PC-3 (cell line): ENCODE data around the gene GNB1. TPM values are rescaled to one million over a fixed set of nuclear protein-coding genes. Genes with fewer than 3 reads are reported as not detected.

ENCODE experiments used
- ATAC-seq: fragments of 200-7000 bp; cut with Tn5 transposase; 2 replicates; pipeline ENCODE4 v1.9.1; 2020; ENCODE audit warnings: mild to moderate bottlenecking, moderate library complexity
- BruUV-seq: library from RNA; stranded (reverse); fragments of 400-500 nt; replicated peaks from 2 replicates; lab custom pipeline; 2021; lab: Mats Ljungman, UMichigan
- CTCF ChIA-PET: fragments of 300-600 bp; sonication (Branson Sonifier 250); formaldehyde crosslinking; loops from one replicate; lab custom pipeline; 2022; ENCODE audit warnings: antibody characterized with exemption; lab: Charles Lee
- POLR2A ChIA-PET: fragments of 300-600 bp; sonication (Branson Sonifier 250); formaldehyde crosslinking; loops from one replicate; lab custom pipeline; 2022; ENCODE audit warnings: antibody characterized with exemption; ENCODE audit not compliant: unreplicated experiment; lab: Charles Lee
- DNase-seq: peaks from one replicate; pipeline ENCODE4 v3.0.0-alpha.2; 2015
- H2AFZ ChIP-seq: fragments of 300-600 bp; sonication (generic); 2 replicates; pipeline ENCODE4 v1.6.0; 2016; ENCODE audit warnings: antibody characterized with exemption, low read length
- H3F3A ChIP-seq: fragments of 300-600 bp; sonication (generic); one replicate; pipeline ENCODE4 v1.6.0; 2017; ENCODE audit warnings: antibody characterized with exemption, low read length, control low read depth, mild to moderate bottlenecking; ENCODE audit not compliant: unreplicated experiment
- H3K27ac ChIP-seq: fragments of 300-600 bp; sonication (generic); 2 replicates; pipeline ENCODE4 v1.5.1; 2016; ENCODE audit warnings: mild to moderate bottlenecking, low read length
- H3K27me3 ChIP-seq: fragments of 300-600 bp; sonication (generic); 2 replicates; pipeline ENCODE4 v1.6.1; 2016; ENCODE audit warnings: low read length, mixed read lengths
- H3K36me3 ChIP-seq: fragments of 300-600 bp; sonication (generic); 2 replicates; pipeline ENCODE4 v1.6.1; 2016; ENCODE audit warnings: low read depth, mixed run types, low read length, mixed read lengths
- H3K4me1 ChIP-seq: fragments of 300-600 bp; sonication (generic); 2 replicates; pipeline ENCODE4 v1.5.1; 2016; ENCODE audit warnings: low read length; ENCODE audit not compliant: insufficient read depth
- H3K4me2 ChIP-seq: fragments of 300-600 bp; sonication (generic); 2 replicates; pipeline ENCODE4 v1.6.0; 2016; ENCODE audit warnings: low read length
- H3K4me3 ChIP-seq: fragments of 300-600 bp; sonication (generic); 2 replicates; pipeline ENCODE4 v1.5.1; 2016; ENCODE audit warnings: mild to moderate bottlenecking, low read length, mixed read lengths
- H3K79me2 ChIP-seq: fragments of 300-600 bp; sonication (generic); 2 replicates; pipeline ENCODE4 v1.6.1; 2017; ENCODE audit warnings: low read length, mixed read lengths
- H3K9ac ChIP-seq: fragments of 300-600 bp; sonication (generic); 2 replicates; pipeline ENCODE4 v1.6.0; 2016; ENCODE audit warnings: mild to moderate bottlenecking, low read length
- H3K9me2 ChIP-seq: fragments of 300-600 bp; sonication (generic); replicated peaks from 2 replicates; pipeline ENCODE4 v1.6.1; 2016; ENCODE audit warnings: mixed run types, low read length, mixed read lengths
- H3K9me3 ChIP-seq: fragments of 300-600 bp; sonication (generic); 2 replicates; pipeline ENCODE4 v1.6.1; 2016; ENCODE audit warnings: low read length, mixed read lengths
- H4K20me1 ChIP-seq: fragments of 300-600 bp; sonication (generic); 2 replicates; pipeline ENCODE4 v1.6.1; 2016; ENCODE audit warnings: low read length, mixed read lengths
- EZH2 ChIP-seq: fragments of 300-600 bp; sonication (generic); IDR thresholded peaks from one replicate; pipeline ENCODE4 v1.6.1; 2017; ENCODE audit warnings: antibody characterized with exemption, mild to moderate bottlenecking, low read length; ENCODE audit not compliant: unreplicated experiment
- EZH2phosphoT487 ChIP-seq: fragments of 300-600 bp; sonication (generic); IDR thresholded peaks from 2 replicates; pipeline ENCODE4 v1.6.1; 2018; ENCODE audit warnings: mild to moderate bottlenecking, antibody characterized with exemption, low read length, borderline replicate concordance
- intact Hi-C: fragments of 100-400 bp; cut with micrococcal nuclease; formaldehyde crosslinking; loops from 2 replicates; pipeline ENCODE4 v1.9.0; 2023
- total RNA-seq: library from RNA; depleted of rRNA; stranded (reverse); fragments of >200 nt; gene quantifications from 2 replicates; pipeline ENCODE4 v1.2.3, GENCODE V29; 2014
- TF ChIP-seq, protein P1 (sequence below): fragments of 300-600 bp; sonication (generic); conservative IDR thresholded peaks from 2 replicates; pipeline ENCODE4 v1.5.1; 2017; ENCODE audit warnings: antibody characterized with exemption, low read depth, mild to moderate bottlenecking, low read length

GNB1 gene
- total RNA-seq, 1 experiment from 2014 or later = 125 TPM

DNA sequence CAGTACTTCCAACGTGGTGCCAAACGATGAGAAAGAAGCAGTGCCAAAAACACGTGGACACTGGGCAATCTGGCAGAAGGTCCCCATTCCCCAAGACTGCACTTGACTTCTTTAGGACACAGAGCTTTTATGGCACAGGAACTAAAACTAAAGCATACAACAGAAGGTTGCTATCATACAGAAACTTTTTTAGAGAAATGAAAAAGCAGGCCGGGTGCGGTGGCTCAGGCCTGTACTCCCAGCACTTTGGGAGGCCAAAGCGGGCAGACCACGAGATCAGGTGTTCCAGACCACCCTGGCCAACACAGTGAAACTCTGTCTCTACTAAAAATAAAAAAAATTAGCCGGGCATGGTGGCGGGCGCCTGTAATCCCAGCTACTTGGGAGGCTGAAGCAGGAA lies 43.0 kb downstream of the GNB1 start:
- Histone ChIP-seq H3K9me3 (no peaks in the 10 kb centered on the region), H3F3A (no peaks in the 10 kb centered on the region), H2AFZ (no peak overlapping the region), H3K9ac (no peak overlapping the region), H3K4me2 (no peak overlapping the region), H4K20me1 (peaks cover 49% of the 10 kb centered on the region), H3K36me3 (peaks cover 19% of the 10 kb centered on the region), H3K9me2 (no peaks in the 10 kb centered on the region), H3K79me2 (peaks cover 94% of the 10 kb centered on the region), H3K4me1 (peaks cover under 1% of the 10 kb centered on the region), H3K4me3 (no peak overlapping the region), H3K27me3 (no peaks in the 10 kb centered on the region), H3K27ac (no peak overlapping the region)
- ChIA-PET CTCF (no interaction called here), POLR2A (no interaction called here)
- intact Hi-C loops = no loop called here
- DNase-seq = no peak
- BruUV-seq = no TSS peak
- no peak for TF ChIP-seq EZH2
- TF ChIP-seq, protein P1, sequence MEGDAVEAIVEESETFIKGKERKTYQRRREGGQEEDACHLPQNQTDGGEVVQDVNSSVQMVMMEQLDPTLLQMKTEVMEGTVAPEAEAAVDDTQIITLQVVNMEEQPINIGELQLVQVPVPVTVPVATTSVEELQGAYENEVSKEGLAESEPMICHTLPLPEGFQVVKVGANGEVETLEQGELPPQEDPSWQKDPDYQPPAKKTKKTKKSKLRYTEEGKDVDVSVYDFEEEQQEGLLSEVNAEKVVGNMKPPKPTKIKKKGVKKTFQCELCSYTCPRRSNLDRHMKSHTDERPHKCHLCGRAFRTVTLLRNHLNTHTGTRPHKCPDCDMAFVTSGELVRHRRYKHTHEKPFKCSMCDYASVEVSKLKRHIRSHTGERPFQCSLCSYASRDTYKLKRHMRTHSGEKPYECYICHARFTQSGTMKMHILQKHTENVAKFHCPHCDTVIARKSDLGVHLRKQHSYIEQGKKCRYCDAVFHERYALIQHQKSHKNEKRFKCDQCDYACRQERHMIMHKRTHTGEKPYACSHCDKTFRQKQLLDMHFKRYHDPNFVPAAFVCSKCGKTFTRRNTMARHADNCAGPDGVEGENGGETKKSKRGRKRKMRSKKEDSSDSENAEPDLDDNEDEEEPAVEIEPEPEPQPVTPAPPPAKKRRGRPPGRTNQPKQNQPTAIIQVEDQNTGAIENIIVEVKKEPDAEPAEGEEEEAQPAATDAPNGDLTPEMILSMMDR = no peak
- TF ChIP-seq EZH2phosphoT487 = no peak
- ATAC-seq = no peak

DNA sequence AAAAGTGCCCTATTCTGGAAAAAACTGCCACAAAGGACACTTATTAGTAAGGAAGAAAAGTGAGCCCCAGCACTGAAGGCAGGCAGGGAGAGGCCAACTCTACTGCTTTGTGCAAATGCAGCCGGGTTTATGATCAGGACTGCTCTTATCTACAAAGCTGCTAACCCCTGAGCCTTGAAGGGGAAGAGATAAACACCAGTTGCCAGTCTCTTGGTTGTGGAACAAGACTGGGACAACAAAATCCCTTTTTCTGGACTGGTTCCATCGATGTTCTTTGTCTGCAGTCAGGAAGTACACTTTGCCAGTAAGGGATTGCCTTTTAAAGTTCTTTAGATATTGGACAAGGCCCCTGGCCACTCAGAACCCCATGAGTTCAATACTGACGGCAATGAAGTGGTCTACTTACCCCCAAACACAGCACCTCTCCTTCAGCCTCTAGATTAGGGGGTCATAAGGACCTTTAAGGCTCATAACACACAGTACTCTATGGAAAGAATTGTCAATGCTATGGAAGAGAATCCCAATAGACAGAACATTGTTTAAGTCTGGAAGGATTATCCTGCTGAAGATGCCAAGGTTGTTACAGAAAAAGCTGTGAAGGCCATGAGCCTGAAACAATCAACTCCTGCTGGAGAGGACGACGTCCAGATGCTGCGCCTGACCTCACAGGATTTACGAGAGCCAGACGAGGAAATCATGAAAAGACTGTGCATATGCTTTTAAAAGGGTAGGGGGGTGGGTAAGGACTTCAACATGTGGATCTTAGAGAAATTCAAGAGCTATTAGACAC lies 43.6 kb downstream of the GNB1 start:
- no peaks in the 10 kb centered on the region for H3K27me3 ChIP-seq
- CTCF ChIA-PET = no interaction called here
- H3K4me1 ChIP-seq = no peaks in the 10 kb centered on the region
- DNase-seq (no peak), ATAC-seq (no peak)
- H3K9ac ChIP-seq = no peak overlapping the region
- H3K9me2 ChIP-seq = no peaks in the 10 kb centered on the region
- no peak overlapping the region for H3K4me3 ChIP-seq
- POLR2A ChIA-PET = interaction anchor here (0.9 kb wide), 1 partner anchor 22 kb away, joined by 3 read pairs; no protein-coding TSS in a partner anchor
- no peak for TF ChIP-seq EZH2
- no peak for TF ChIP-seq EZH2phosphoT487
- TF ChIP-seq, protein P1 = no peak
- H3K79me2 ChIP-seq = peaks cover 94% of the 10 kb centered on the region
- intact Hi-C loops = no loop called here
- peaks cover 49% of the 10 kb centered on the region for H4K20me1 ChIP-seq
- H3K27ac ChIP-seq = no peak overlapping the region
- H3K9me3 ChIP-seq = no peaks in the 10 kb centered on the region
- H3K4me2 ChIP-seq = no peak overlapping the region
- H2AFZ ChIP-seq = no peak overlapping the region
- no peaks in the 10 kb centered on the region for H3F3A ChIP-seq
- H3K36me3 ChIP-seq = peaks cover 14% of the 10 kb centered on the region
- BruUV-seq = no TSS peak

DNA sequence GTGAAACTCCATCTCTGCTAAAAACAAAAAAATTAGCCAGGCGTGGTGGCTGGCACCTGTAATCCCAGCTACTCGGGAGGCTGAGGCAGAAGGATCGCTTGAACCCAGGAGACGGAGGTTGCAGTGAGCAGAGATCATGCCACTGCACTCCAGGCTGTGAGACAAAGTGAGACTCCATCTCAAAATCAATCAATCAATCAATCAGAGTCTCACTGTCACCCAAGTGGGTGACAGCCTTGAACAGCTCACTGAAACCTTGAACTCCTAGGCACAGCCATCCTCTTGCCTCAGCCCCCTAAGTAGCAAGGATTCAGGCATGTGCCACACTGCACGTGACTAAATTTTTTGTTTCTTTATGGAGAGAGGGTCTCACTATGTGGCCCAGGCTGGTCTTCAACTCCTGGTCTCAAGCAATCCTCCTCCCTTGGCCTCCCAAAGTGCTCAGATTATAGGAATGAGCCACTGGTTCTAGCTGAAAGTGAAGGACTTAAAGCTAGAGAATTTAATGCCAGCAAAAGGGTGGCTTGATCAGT lies 44.4 kb downstream of the GNB1 start:
- POLR2A ChIA-PET = interaction anchor here (0.9 kb wide), 1 partner anchor 22 kb away, joined by 3 read pairs; no protein-coding TSS in a partner anchor
- Histone ChIP-seq H3K9me2 (no peaks in the 10 kb centered on the region), H3K9ac (no peak overlapping the region), H4K20me1 (peaks cover 54% of the 10 kb centered on the region), H3K4me1 (no peaks in the 10 kb centered on the region), H2AFZ (no peak overlapping the region), H3K27ac (no peak overlapping the region), H3K36me3 (peaks cover 14% of the 10 kb centered on the region), H3K79me2 (peaks cover 94% of the 10 kb centered on the region), H3K9me3 (no peaks in the 10 kb centered on the region), H3F3A (no peaks in the 10 kb centered on the region), H3K4me3 (no peak overlapping the region), H3K27me3 (no peaks in the 10 kb centered on the region), H3K4me2 (no peak overlapping the region)
- intact Hi-C loops = no loop called here
- ATAC-seq (no peak), DNase-seq (no peak)
- CTCF ChIA-PET = no interaction called here
- no TSS peak for BruUV-seq
- TF ChIP-seq EZH2phosphoT487 = no peak
- no peak for TF ChIP-seq EZH2
- TF ChIP-seq, protein P1 = no peak
